ENCODE data around the gene FGF11.

GRCh38 chr17:7448461-7448860 is 9.1 kb downstream of the FGF11 start:
- TF ChIP-seq NFIC (IDR thresholded peaks at IDR 0.05; ENCODE audit: borderline replicate concordance) (no peak), POLR2AphosphoS5 (IDR thresholded peaks at IDR 0.05; ENCODE audit: low read depth, low read length) (no peak), CTCF (IDR thresholded peaks at IDR 0.05) (no peak), USF2 (IDR thresholded peaks at IDR 0.05; ENCODE audit: borderline replicate concordance, low read depth, low read length) (no peak), TCF12 (IDR thresholded peaks at IDR 0.05) (no peak), MAX (IDR thresholded peaks at IDR 0.05; ENCODE audit: low read depth) (no peak), CHD2 (IDR thresholded peaks at IDR 0.05; ENCODE audit: low read length, partially characterized antibody) (no peak), REST (IDR thresholded peaks at IDR 0.05; ENCODE audit: low read depth, low read length) (no peak), RFX5 (IDR thresholded peaks at IDR 0.05; ENCODE audit: low read length) (no peak), MXI1 (IDR thresholded peaks at IDR 0.05; ENCODE audit: low read depth, low read length) (no peak), EP300 (IDR thresholded peaks at IDR 0.05; ENCODE audit: borderline replicate concordance in 1 of 2, low read depth in 1 of 2, low read length in 1 of 2) (no peak), FOXM1 (IDR thresholded peaks at IDR 0.05; ENCODE audit: low read depth) (no peak)

Measured in SK-N-SH (cell line).